ENCODE measurements around the gene MORN1.

GRCh38 chr1:2315674-2316450 is 75.5 kb downstream of the MORN1 start:
- TF ChIP-seq EZH2phosphoT487 (IDR thresholded peaks at IDR 0.05; ENCODE audit: low read depth), result no peak
- TF ChIP-seq CTCF (IDR thresholded peaks at IDR 0.05; ENCODE audit: low read depth, low read length), result no peak

Measured in OCI-LY3 (cell line).